Activated gamma-delta T cell (primary cell): ENCODE data around the gene PPP1CC.

Source experiments
- DNase-seq: peaks from one replicate; lab custom pipeline; 2025; lab: John Stamatoyannopoulos, UW

PPP1CC gene

GRCh38 chr12:110687396-110688169, 55.1 kb downstream of the PPP1CC start:
- no peak for DNase-seq

- no peak for DNase-seq
These were observed 56.3 kb downstream of the PPP1CC start for GRCh38 chr12:110686294-110686903.

GRCh38 chr12:110684312-110684836, 58.3 kb downstream of the PPP1CC start:
- no peak for DNase-seq

GRCh38 chr12:110683888-110684287, 58.8 kb downstream of the PPP1CC start:
- DNase-seq = no peak

GRCh38 chr12:110680032-110680431, 62.7 kb downstream of the PPP1CC start:
- no peak for DNase-seq

GRCh38 chr12:110679201-110679600, 63.5 kb downstream of the PPP1CC start:
- no peak for DNase-seq

GRCh38 chr12:110677982-110678381, 64.7 kb downstream of the PPP1CC start:
- DNase-seq = no peak

- DNase-seq = no peak
These were observed 65.3 kb downstream of the PPP1CC start for GRCh38 chr12:110677206-110677911.

- no peak for DNase-seq
These were observed 66.5 kb downstream of the PPP1CC start for GRCh38 chr12:110676171-110676570.

GRCh38 chr12:110670161-110670701, 72.5 kb downstream of the PPP1CC start:
- DNase-seq = no peak
